Measurements from ENCODE around the gene CSNK1D. TPM values are rescaled to one million over a fixed set of nuclear protein-coding genes. Genes with fewer than 3 reads are reported as not detected.

Gene CSNK1D
- total and polyA plus RNA-seq, 3 donors from 2014 or later = 137 to 179 (median 178) TPM

DNA sequence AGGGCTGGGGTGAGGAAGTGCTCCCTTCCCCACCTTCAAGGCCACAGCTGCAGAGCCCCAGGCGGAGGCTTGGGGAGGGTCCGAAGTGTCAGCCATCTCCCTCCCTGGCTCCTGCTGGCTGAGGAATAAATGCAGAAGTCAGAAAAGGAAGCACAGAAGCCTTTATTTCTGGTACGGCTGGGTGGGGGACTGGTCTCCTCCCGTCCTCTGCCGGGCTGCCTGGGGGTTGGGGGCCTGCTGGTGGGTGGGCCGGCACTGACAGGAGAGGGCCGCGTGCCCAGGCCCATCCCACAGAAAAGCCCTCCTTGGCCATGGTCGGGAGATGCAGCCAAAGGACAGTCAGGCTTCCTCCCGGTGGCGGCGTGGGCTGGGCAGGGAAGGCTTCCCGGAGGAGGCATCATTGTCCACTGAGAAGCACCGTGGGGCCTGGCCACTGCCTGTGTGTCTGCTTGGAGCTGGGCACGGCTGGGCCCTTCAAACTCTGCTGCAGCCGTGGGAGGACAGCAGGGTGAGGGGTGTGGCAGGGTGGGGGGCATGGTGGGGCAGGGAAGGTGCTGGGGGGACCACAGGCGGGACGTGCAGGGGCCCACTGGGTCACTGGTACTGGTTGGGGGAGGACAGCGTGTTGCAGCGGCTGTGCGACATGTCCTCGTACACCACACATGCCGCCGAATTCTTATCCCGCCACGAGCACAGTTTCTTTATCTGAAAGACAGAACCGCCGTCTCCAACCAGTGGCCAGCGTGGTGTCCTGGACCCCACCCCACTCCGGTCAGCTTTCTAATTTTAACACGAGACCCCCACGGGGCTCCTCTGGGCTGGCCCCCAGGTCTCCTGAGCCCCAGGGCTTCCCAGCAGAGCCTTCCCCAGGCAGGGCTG, 41.5 kb upstream of the CSNK1D start:
- 20 to 50% methylated on average over 21 to 28 of the region's 32 CpGs for WGBS, 2 donors
- Histone ChIP-seq H3K36me3 (ENCODE audit: low read depth, missing control alignments) (no peaks in the 10 kb centered on the region), H3K4me1 (peaks cover 6% of the 10 kb centered on the region), H3K27ac (no peak overlapping the region), H3K4me3 (no peak overlapping the region), H3K27me3 (no peaks in the 10 kb centered on the region), H3K9me3 (no peaks in the 10 kb centered on the region)
- TF ChIP-seq POLR2A (IDR thresholded peaks at IDR 0.05) = no peak
- TF ChIP-seq, protein P1, sequence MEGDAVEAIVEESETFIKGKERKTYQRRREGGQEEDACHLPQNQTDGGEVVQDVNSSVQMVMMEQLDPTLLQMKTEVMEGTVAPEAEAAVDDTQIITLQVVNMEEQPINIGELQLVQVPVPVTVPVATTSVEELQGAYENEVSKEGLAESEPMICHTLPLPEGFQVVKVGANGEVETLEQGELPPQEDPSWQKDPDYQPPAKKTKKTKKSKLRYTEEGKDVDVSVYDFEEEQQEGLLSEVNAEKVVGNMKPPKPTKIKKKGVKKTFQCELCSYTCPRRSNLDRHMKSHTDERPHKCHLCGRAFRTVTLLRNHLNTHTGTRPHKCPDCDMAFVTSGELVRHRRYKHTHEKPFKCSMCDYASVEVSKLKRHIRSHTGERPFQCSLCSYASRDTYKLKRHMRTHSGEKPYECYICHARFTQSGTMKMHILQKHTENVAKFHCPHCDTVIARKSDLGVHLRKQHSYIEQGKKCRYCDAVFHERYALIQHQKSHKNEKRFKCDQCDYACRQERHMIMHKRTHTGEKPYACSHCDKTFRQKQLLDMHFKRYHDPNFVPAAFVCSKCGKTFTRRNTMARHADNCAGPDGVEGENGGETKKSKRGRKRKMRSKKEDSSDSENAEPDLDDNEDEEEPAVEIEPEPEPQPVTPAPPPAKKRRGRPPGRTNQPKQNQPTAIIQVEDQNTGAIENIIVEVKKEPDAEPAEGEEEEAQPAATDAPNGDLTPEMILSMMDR (IDR thresholded peaks at IDR 0.05) = no peak
- DNase-seq = no peak
- intact Hi-C loops (cut with DNase I; ENCODE audit: low total_unique reads) = no loop called here

DNA sequence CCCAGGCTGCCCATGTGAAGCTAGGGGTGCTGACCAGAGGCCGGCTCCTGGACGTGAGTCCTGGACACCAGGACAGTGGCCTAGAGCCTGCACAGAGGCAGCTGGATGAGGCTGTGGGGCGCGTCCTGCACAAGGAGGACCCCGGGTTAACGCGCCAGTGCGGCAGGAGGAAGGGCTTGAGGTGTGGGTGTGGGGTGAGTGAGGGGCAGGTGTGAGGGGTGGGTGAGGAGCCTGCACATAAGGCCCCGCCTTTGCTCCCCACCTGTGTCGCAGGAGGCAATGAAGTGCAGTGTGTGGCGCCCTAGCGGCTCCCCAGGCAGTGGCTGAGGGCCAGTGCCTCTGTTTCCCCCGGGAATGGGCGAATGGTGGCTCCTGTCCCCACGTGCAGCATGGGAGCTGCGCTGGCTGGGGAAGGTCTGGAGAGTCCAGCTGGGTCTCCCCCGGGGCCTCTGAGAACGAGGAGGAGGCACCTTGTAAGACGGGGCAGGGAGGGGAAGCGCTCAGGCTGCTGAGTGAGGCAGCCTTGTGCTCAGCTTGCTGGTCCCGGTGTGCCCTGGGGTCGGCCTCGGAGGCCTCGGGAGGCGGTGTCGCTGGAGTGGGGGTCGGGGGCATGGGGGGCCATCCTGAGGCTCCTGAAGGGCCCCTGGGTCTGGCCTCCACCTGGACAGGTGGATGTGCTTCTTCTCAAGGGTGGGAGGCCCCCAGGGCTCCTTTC, 40.7 kb upstream of the CSNK1D start:
- H3K27ac ChIP-seq = no peak overlapping the region
- H3K4me3 ChIP-seq = no peak overlapping the region
- no peak for TF ChIP-seq POLR2A (IDR thresholded peaks at IDR 0.05)
- TF ChIP-seq, protein P1 (IDR thresholded peaks at IDR 0.05) = no peak
- intact Hi-C loops (cut with DNase I; ENCODE audit: low total_unique reads) = no loop called here
- no peak for DNase-seq
- no peaks in the 10 kb centered on the region for H3K9me3 ChIP-seq
- H3K4me1 ChIP-seq = peaks cover 6% of the 10 kb centered on the region
- 40 to 64% methylated on average over 10 to 27 of the region's 27 CpGs for WGBS, 2 donors
- no peaks in the 10 kb centered on the region for H3K27me3 ChIP-seq
- H3K36me3 ChIP-seq (ENCODE audit: low read depth, missing control alignments) = no peaks in the 10 kb centered on the region

DNA sequence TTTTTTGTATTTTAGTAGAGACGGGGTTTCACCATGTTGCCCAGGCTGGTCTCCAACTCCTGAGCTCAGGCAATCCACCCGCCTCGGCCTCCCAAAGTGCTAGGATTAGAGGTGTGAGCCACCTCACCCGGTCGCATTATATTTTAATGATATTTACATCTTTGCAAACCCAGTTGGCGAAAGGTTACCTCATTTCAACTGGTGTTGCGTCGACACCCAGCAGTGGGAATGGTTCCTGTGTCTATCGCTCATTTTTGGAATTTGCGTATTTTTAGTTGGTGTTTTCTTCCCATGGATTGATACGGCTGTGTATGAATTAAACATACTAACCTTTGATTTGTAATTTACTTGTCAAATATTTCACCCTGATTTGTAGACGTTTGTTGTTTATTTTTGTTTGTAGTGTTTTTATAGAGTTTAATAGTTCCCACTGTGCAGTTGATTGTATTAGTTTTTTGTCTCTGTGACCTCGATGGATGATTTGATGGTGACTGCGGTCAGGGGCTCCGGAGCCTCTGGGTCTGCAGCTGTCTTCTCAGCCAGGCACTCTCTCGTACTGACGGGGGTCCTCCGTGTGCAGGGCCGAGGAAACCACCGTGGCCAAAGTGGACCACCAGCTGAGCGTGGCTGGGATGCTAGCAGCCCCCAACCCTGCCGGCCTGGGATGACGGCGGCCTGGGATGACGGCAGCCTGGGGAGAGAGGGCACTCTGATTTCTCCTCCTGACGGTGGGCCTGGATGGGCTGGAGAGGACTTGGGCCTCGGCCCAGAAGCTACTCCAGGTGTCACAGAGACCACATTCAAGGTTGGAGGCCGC, 39.9 kb upstream of the CSNK1D start:
- H3K36me3 ChIP-seq (ENCODE audit: low read depth, missing control alignments) = no peaks in the 10 kb centered on the region
- H3K9me3 ChIP-seq = no peaks in the 10 kb centered on the region
- DNase-seq = no peak
- H3K4me1 ChIP-seq = peaks cover 6% of the 10 kb centered on the region
- no peak for TF ChIP-seq POLR2A (IDR thresholded peaks at IDR 0.05)
- TF ChIP-seq, protein P1 (IDR thresholded peaks at IDR 0.05) = no peak
- WGBS, 2 donors = 88 to 89% methylated on average over 20 to 28 of the region's 28 CpGs
- H3K4me3 ChIP-seq = no peak overlapping the region
- H3K27ac ChIP-seq = no peak overlapping the region
- intact Hi-C loops (cut with DNase I; ENCODE audit: low total_unique reads) = no loop called here
- H3K27me3 ChIP-seq = no peaks in the 10 kb centered on the region

DNA sequence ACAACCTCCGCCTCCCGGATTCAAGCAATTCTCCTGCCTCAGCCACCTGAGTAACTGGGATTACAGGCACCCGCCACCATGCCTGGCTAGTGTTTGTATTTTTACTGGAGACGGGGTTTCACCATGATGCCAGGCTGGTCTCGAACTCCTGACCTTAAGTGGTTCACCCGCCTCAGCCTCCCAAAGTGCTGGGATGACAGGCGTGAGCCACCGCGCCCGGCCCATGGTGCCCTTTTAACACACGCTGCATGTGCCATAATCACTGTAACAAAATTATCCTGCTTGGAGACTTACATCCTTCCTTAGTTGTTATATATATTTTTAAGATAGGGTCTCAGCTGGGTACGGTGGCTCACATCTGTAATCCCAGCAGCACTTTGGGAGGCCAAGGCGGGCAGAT, 38.5 kb upstream of the CSNK1D start:
- Histone ChIP-seq H3K4me1 (peaks cover 6% of the 10 kb centered on the region), H3K36me3 (ENCODE audit: low read depth, missing control alignments) (no peaks in the 10 kb centered on the region), H3K4me3 (no peak overlapping the region), H3K27ac (no peak overlapping the region), H3K27me3 (no peaks in the 10 kb centered on the region), H3K9me3 (no peaks in the 10 kb centered on the region)
- WGBS, 2 donors = 94 to 95% methylated on average over 13 of the region's 13 CpGs
- no peak for DNase-seq
- TF ChIP-seq, protein P1 (IDR thresholded peaks at IDR 0.05) = no peak
- intact Hi-C loops (cut with DNase I; ENCODE audit: low total_unique reads) = no loop called here

All from testis (tissue), 3 donors.